Endometrium (tissue), 2 donors: ENCODE data around the gene CCL15.
"Not testable (repeated sequence)": the region's sequence is repeated elsewhere in the genome, so short reads cannot be mapped to it uniquely, and the experiment has no call there.

Experiments used
- FAIRE-seq: peaks from 2 replicates; lab custom pipeline; 2012; peaks lifted over from hg19 to GRCh38; lab: Jason Lieb, UNC
- donor health status: control.
- donor health status: control.

CCL15 gene, protein sequence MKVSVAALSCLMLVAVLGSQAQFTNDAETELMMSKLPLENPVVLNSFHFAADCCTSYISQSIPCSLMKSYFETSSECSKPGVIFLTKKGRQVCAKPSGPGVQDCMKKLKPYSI

DNA sequence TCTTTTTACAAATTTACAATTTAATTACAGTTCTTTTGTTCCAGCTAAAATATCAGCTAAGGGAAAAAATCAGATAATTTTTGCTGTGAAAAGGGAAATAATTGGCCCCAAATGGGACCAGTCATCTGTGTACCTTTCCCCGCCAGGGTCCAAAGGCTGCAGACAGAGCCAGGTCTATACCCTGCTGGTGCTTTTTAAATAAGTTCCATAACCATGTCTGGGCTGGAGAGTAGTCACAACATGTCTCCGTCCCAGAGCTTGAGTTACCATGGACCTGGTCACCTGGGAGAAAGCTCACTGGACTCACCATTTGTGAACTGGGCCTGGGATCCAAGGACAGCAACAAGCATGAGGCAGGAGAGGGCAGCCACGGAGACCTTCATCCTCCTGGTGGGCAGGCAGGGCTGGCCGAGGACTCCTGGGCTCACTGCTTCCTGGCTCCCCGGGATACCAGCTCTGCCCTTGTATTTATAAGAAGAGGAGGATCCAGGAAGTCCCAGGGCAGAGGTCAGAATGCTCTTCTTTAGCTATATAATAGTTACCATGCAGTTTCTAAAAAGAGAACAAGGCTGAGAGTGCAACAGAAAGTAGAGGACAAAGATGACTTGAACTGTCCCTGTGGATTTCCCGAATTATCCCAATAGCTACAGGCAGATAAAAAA lies at the start of gene CCL15:
Gene CCL15, minus strand, starts transcription at position 444 of the 662 bp plus-strand sequence. Its CDS starts 61 bp downstream, at position 383.
- no peak for FAIRE-seq

DNA sequence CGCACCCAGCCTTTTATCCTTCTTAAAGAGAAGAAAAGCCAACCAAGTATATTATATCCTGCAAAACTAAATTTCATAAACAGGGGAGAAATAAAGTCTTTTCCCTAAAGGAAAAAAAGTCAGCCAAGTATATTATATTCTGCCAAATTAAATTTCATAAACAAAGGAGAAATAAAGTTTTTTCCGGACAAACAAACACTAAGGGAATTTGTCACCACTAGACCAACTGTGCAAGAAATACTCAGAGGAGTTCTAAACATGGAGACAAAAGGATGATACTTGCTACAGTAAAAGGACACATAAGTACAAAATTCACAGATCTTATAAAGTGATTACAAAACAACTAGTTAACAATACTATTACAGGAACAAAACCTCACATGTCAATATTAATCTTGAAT lies 48.3 kb upstream of the CCL15 start:
- FAIRE-seq = no peak

DNA sequence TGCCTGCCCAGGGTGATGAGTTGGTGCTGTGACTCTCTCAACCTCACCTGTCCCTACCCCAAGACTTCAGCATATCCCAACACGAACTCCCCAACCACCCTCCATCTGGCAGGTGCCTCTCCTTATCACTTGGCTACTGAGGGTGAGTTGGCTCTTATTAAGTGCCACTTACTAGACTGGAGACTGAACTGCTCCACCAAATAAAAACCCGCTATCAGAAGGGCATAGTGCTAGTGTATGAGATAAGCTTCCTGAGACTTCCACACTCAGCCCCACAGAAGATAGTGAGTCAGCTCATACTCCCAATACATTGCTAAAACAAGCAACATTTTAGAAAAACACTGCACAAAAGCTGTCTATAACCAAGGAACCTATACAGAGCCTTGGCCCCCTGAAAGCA lies 46.7 kb upstream of the CCL15 start:
- no peak for FAIRE-seq

DNA sequence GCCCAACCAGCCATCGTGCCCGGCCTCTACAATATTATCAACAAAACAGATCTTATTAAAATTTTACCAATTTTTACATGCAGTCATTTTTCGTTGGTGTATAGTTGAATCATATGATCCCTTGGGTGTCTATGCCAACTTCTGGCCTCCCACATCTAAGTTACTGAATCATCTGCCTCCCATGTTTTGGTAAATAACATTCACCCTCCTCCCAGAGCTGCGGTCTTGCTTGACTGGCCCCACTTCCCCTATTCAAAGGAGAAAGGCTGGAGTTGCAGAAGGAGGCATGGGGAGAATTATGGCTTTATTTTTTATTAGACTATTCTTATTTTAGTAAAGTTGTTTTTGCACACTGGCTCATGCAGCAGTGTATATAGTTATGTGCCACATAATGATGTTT lies 34.9 kb upstream of the CCL15 start:
- no peak for FAIRE-seq

DNA sequence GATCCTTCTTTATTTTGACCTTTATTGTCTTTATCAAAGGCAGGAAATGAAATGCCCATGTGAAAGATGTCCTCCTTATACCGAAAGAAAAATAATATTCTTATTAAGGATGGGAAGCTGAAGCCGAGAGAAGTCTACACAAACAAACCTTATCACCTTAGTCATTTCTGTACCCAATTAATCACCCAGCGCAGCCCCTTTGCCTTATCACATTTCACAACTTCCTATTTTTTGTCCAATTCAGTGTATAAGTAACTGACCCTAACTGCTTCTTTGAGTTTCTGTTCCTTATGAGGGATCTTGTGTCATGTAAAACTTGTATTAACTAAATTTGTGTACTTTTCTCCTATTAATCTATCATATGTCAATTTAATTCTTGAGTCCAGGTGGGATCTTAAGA lies 32.8 kb upstream of the CCL15 start:
- no peak for FAIRE-seq

DNA sequence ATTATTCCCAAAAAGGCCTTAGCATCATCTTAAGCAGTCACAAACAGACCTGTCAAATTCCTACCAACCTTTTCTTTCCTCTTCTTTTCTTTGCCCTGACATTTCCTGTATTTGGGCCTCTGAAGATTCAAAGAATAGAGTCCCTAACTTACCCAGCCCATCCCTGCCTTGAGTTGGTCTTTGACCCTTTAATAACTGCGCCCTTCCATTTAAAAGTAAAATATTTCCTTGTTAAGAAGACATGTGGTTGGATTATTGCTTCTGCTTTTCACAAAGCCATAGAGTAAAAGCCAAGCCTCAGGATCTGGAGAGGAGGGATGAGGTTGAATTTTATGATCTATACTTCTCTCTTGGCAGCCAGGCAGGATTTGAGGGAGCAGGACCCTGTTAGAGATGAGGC lies 29.6 kb upstream of the CCL15 start:
- no peak for FAIRE-seq

DNA sequence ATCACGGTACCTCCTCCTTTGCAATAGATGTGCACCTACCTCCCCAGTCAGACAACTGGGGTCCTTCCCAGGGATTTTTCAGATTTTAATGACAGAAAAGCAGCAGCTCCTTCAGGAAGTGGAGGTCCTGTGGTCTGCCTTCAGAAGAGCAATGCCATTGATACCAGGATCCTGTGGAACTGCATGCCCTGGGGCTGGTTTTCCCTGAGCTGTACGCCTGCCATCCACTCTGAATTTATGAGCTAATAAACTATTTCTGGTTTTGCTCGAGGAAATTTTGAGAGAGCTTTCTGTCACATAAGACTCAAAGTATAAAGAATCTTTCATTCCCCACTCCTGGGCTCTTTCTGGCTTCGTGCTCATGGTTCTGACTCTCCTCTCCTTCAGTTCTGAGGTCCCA lies 26.4 kb upstream of the CCL15 start:
- no peak for FAIRE-seq

DNA sequence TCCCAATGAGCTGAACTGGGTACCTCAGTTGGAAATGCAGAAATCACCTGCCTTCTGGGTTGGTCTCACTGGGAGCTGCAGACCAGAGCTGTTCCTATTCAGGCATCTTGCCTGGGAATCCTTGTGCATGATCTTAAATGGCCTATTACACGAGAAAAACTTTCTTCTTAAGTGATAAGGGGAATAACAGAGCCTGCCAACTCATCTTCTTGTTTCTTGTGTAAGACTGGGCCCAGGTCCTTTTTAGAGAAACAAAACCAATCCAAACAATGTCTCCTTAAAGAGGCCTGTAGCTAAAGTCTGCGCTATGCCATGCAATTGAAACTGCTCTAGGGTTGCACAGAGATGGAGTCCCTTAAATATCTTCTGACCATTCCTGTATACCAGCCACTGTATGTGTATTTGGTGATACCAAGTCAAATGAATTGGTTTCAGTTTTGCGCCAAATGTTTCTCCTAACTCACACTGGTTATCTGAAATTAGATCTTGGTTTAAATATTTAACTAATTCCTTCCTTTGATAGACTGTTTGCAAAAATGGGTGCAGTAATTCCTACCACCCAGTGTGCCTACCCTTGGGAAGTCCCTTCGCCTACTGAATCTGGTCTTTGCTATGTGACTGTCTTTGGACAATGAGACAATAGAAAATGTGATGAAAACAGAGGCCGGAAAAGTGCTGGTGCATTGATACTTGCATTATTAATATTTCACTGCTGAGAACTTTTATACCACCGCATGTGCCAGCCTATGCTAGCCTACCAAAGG lies 22.9 kb upstream of the CCL15 start:
- no peak for FAIRE-seq

DNA sequence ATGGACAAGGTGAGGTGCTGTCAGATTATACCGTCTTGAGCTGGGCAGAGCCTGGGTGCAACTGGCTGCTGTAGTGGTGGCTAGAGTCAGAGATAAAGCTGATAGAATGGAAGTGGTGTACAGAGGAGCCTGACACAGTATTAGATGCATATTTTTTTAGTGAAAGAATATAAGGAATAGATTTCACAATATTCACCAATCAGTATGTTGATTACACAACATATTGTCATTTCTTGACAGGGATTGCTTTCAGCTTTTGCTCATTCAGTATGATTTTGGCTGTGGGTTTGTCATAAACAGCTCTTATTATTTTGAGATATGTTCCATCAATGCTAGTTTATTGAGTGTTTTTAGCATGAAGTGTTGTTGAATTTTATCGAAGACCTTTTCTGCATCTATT lies 18.1 kb upstream of the CCL15 start:
- no peak for FAIRE-seq

DNA sequence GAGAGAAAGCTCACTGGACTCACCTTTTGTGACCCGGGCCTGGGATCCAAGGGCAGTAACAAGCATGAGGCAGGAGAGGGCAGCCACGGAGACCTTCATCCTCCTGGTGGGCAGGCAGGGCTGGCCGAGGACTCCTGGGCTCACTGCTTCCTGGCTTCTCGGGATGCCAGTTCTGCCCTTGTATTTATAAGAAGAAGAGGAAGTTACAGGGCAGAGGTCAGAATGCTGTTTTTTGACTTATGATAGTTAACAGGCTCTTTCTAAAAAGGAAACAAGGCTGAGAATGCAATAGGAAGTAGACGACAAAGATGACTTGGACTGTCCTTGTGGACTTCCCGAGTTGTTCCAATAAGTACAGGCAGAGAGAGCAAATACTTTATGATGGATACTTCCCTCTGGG lies 16.4 kb upstream of the CCL15 start, which contains the start of gene CCL23:
Gene CCL23, minus strand, starts transcription at position 174 of the 400 bp plus-strand sequence. Its CDS starts 75 bp downstream, at position 99.
- no peak for FAIRE-seq

DNA sequence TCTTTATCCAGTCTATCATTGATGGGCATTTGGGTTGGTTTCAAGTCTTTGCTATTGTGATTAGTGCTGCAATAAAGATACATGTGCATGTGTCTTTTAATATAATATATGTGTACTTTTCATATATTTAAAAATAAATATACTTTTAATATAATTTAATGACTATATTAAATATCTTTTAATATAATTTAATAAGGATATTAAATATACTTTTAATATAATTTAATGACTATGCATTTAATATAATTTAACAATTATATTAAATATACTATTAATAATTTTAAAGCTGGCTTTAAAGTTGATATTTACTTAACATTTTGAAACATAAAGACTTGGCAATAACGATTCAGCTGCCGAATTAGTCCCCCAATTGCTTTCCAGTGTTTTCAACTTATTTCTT lies 15.2 kb upstream of the CCL15 start:
- no peak for FAIRE-seq

DNA sequence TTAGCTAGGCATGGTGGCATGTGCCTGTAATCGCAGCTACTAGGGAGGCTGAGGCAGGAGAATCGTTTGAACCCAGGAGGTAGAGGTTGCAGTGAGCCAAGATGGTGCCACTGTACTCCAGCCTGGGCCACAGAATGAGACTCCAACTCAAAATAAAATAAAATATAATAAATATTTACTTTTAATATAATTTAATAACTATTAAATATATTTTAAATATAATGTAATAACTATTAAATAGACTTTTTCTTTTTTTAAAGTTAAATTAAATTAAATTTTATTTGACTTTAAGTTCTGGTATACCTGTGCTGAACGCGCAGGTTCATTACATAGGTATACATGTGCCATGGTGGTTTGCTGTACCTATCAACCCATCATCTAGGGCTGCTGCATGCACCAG lies 14.5 kb upstream of the CCL15 start:
- not testable (repeated sequence) for FAIRE-seq

DNA sequence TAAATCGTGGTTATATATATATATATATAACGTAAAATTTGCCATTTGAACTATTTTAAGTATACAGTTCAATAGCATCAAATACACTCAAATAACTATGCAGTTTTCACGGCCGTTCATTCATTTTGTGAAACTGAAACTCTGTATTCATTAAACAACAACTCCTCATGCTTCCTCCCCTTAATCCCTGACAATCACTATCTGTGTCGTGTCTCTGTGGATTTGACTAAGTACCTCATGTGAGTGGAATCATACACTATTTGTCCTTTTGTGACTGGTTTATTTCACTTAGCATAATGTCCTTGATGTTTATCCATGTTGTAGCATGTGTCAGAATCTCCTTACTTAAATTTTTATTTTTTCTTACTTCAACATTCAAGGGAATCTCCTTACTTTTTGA lies 13.6 kb upstream of the CCL15 start:
- no peak for FAIRE-seq

DNA sequence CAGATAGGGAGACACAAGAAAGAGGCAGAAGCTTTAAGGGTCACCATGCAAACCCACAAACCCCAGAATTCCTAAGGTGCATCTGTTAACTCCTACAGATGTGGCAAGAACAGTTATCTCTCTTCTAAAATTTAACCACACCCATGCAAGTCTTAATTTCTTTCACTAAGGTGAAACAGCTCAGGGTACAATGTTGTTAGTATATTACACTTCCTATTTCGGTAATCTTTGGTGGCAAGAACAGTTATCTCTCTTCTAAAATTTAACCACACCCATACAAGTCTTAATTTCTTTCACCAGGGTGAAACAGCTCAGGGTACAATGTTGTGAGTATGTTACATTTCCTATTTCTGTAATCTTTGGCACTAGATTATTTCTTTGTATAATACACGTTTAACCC lies 9.8 kb upstream of the CCL15 start:
- no peak for FAIRE-seq

DNA sequence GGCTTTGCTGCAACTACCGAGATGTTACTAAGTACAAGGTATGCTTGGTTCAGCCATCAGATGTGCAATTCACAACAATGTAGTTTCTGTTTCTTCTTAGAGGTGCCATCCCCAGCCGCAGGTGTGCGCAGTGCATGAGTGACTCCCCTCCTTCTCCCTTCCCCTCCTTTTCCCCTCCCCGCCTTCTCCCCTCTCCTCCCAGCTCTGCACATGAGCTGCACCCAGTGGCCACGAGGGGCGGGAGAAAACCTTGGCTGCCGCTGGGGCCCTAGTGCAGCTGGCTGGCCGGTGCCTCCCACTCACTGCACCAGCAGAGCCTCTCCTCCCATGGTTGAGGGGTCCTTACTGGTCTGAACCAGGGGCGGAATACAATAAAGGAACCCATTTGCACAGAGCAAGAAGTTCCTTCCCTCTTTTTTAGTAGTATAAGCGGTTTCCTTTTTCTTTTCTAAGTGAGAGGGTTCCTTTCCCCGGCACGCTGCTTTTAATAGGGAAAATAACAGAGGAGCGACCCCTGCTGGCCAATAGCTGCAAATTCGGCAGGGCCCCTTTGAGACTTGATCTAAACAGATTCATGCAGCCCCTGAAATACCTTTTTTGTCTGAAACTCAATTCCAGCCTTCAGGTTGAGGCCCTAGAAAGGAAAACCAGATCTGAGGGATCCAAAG lies 7.8 kb upstream of the CCL15 start:
- no peak for FAIRE-seq

DNA sequence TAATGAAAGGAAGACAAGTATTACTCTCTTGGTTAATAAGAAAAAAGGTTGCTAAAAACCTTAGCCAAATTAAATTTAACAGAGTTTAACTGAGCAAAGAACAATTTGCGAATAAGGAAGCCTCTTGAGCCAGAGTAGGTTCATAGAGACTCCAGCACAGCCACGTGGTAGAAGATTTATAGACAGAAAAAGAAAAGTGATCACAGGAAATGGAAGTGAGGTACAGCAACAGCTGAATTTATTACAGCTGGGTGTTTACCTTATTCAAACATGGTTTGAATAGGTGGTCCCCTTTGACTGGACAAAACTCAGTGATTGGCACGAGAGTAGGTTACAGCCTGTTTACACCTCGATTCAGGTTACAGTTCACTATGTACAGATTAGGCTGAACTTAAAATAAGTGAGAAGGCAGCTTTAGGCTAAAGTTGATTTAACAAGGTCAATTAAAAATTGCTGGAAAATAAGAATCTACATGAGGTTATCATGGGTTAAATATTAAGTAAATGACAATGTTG lies 3.3 kb upstream of the CCL15 start:
- no peak for FAIRE-seq

DNA sequence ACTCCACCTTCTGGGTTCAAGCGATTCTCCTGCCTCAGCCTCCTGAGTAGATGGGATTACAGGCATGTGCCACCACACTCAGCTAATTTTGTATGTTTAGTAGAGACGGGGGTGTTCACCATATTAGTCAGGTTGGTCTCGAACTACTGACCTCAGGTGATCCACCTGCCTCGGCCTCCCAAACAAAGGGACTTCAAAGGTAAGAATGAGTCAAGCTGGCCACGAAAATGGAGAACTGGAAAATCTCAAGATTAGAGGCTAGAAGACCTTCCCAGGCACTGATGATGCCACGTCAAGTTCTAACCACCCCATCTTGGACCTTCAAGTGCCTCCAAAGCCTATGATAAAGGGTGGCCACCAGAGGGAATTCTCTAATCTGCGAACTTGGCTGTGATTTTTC lies 1.3 kb upstream of the CCL15 start:
- no peak for FAIRE-seq

DNA sequence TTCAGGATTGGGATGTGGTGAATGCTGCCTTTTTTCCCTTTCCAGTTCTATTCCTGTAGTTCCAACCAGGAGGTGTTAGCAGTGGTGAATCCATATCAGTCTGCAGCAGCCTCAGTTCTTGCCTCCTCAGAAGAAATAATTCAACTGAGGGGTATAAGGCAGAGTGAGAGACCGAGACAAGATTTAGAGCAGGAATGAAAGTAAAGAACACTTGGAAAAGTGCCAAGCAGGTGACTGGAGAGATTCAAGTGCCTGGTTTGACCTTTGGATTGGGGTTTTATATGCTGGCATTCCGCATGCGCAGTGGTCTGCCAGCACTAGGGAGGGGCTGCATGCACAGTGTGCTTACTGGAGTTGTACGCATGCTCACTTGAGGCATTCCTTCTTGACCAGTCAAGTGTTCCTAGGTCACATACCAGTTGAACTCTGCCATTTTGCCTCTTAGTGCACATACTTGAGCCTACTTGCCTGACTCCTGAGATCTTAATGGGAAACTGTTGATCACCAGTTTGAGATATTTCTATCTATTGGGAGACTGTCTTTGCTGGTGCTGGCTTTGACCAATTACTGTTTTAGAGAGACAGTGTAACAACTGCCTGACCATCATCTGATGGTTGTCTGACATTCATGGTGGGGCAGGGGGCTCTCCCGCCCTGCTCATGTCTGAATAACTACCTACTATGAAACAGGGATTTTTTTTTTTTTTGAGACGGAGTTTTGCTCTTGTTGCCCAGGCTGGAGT lies 680 bp upstream of the CCL15 start:
- FAIRE-seq = no peak

DNA sequence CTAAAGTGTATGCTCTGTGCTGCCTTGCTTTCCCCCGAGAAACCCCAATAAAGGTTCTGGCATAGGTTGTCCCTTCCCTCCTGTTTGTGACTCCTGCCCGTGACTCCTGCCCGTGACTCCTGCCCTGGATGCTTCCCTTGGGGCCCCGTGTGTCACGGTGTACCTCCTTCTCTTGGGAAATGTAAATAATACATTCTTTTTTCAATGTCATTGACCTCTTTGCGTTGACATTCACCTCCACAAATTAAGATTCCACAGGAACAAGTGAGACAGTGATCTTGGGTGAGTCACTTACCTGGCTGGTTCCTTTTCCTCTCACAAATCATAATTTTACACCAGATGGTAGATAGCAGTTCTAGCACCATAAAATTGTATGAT lies 632 bp downstream of the CCL15 start:
- no peak for FAIRE-seq

DNA sequence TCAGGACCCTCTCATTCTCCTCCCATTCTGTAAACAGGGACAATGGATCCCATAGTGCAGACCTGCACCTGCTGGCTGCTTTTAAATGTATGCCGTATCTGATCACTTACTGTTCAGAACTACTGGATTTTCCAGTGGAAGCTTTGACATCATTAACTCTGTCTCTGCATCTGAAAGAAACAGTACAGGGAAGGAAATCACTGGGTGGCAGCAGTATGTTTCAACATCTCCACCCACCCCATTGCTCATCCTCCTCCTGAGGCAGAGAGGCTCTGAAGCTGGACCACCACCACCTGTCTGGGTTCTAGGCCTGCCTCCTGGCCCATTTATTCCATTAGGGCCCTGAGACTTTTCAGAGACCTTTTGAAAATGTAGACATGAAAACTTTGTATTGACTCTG lies 2.6 kb downstream of the CCL15 start:
- FAIRE-seq = no peak

DNA sequence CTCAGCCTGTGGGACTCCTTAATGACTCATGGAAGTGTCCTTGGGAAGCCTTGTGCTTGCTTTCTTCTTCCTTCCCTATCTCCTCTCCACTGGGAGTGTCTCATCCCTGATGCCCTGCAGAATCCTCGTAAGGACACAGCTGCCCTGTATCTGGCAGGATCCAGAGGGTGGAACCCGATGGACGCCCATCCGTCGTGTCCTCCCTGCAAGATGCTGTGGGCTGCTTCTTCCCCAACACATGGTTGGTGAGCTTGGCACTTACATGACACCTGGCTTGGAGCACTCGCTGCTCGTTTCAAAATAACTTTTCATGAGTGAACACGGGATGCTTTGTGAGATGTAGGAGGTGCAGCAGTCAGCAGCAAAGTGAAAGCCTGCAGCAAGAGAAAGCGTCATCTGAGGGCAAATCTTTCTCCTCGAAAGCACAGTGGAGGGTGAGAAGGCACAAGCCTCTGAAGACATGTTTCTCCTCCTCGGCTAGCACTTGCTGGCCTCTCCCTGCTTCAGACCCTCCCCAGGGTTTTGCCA lies 3.3 kb downstream of the CCL15 start:
- no peak for FAIRE-seq

DNA sequence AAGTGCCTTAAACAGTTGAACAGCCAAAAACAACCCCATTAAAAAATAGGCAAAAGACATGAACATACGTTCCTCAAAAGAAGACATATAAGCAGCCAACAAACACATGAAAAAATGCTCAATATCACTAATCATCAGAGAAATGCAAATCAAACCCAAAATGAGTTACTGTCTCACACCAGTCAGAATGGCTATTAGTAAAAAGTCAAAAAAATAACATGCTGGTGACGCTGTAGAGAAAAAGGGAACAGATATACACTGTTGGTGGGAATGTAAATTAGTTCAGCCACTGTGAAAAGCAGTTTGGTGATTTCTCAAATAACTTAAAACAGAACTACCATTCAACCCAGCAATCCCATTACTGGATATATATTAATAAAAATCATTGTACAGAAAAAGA lies 6.0 kb downstream of the CCL15 start:
- not testable (repeated sequence) for FAIRE-seq
